H1 (cell line): ENCODE results near the gene TECPR2.

Experiments used
- CEBPB ChIP-seq: IDR thresholded peaks from 2 replicates; pipeline ENCODE4 v1.6.1; 2012; ENCODE audit warnings: low read depth, low read length
- CTCF ChIP-seq, 3 experiments: IDR thresholded peaks; 1 replicate in 2 of 3; 2 replicates in 1 of 3; pipeline versions ENCODE4 v1.5.1 to v1.6.1; 2011; ENCODE audit warnings: low read length in 3 of 3, mild to moderate bottlenecking in 3 of 3, inconsistent platforms in 2 of 3, low read depth in 1 of 3, moderate library complexity in 1 of 3; ENCODE audit not compliant: insufficient read depth in 1 of 3; ENCODE audit errors: control extremely low read depth in 1 of 3
- EP300 ChIP-seq, 2 experiments: IDR thresholded peaks; 1 replicate in 1 of 2; 2 replicates in 1 of 2; pipeline ENCODE4 v1.6.1; 2011 to 2012; ENCODE audit warnings: low read depth in 2 of 2, low read length in 2 of 2, mild to moderate bottlenecking in 2 of 2, borderline replicate concordance in 1 of 2, inconsistent platforms in 1 of 2, moderate library complexity in 1 of 2
- EZH2 ChIP-seq: fragments of 200-600 bp; sonication (generic); IDR thresholded peaks from 2 replicates; pipeline ENCODE4 v1.7.1; 2012; ENCODE audit warnings: low read depth, mild to moderate bottlenecking, moderate library complexity, low read length, inconsistent platforms; ENCODE audit not compliant: severe bottlenecking
- GABPA ChIP-seq: IDR thresholded peaks from 2 replicates; pipeline ENCODE4 v1.6.1; 2011; ENCODE audit warnings: mild to moderate bottlenecking, low read length, moderate library complexity, borderline replicate concordance; ENCODE audit not compliant: insufficient read depth
- MAX ChIP-seq: IDR thresholded peaks from 2 replicates; pipeline ENCODE4 v1.6.1; 2012; ENCODE audit warnings: inconsistent platforms
- PHF8 ChIP-seq: fragments of 200-600 bp; sonication (generic); conservative IDR thresholded peaks from 2 replicates; pipeline ENCODE4 v1.7.1; 2012; ENCODE audit warnings: low read depth, mild to moderate bottlenecking, inconsistent platforms, low read length, moderate library complexity
- RBBP5 ChIP-seq: IDR thresholded peaks from 2 replicates; pipeline ENCODE4 v1.7.1; 2012; ENCODE audit warnings: low read depth, mild to moderate bottlenecking, inconsistent platforms, low read length, moderate library complexity, borderline replicate concordance
- RNF2 ChIP-seq: fragments of 200-900, 300-1000 bp; sonication (generic); IDR thresholded peaks from 2 replicates; pipeline ENCODE4 v1.7.1; 2016; ENCODE audit warnings: borderline replicate concordance, low read depth, mild to moderate bottlenecking, antibody characterized with exemption, low read length; ENCODE audit not compliant: poor library complexity, severe bottlenecking; ENCODE audit errors: missing control alignments
- RXRA ChIP-seq: IDR thresholded peaks from 2 replicates; pipeline ENCODE4 v1.6.1; 2011; ENCODE audit warnings: low read depth, mild to moderate bottlenecking, low read length, moderate library complexity; ENCODE audit not compliant: insufficient read depth
- SIN3A ChIP-seq, 2 experiments: IDR thresholded peaks in 1 of 2; conservative IDR thresholded peaks in 1 of 2; 2 replicates each; pipeline ENCODE4 v1.6.1; 2011 to 2012; ENCODE audit warnings: low read length in 2 of 2, improper control_type of control experiment in 1 of 2, low read depth in 1 of 2, mild to moderate bottlenecking in 1 of 2
- TBP ChIP-seq: IDR thresholded peaks from 2 replicates; pipeline ENCODE4 v1.6.1; 2011; ENCODE audit warnings: low read depth, low read length, improper control_type of control experiment
- YY1 ChIP-seq: IDR thresholded peaks from 2 replicates; pipeline ENCODE4 v1.6.1; 2011; ENCODE audit warnings: low read depth, mild to moderate bottlenecking, low read length

- TF ChIP-seq EZH2: no peak
- no peak for TF ChIP-seq MAX
- no peak for TF ChIP-seq TBP
- no peak for TF ChIP-seq YY1
- no peak for TF ChIP-seq EP300 (IDR thresholded peaks at IDR 0.05; ENCODE audit: borderline replicate concordance in 1 of 2, low read depth in 2 of 2, low read length in 2 of 2)
- no peak for TF ChIP-seq PHF8
- no peak for TF ChIP-seq CEBPB
- no peak for TF ChIP-seq CTCF (IDR thresholded peaks at IDR 0.05; ENCODE audit: control extremely low read depth in 1 of 3, insufficient read depth in 1 of 3, low read depth in 1 of 3, low read length in 3 of 3)
- no peak for TF ChIP-seq GABPA
- TF ChIP-seq RBBP5: no peak
- TF ChIP-seq RNF2: no peak
- TF ChIP-seq SIN3A (conservative IDR thresholded peaks at IDR 0.05 in 1 of 2, IDR thresholded peaks at IDR 0.05 in 1 of 2; ENCODE audit: low read depth in 1 of 2, low read length in 2 of 2): no peak
- TF ChIP-seq RXRA: no peak
Observed at GRCh38 chr14:102352213-102352612, 10.5 kb upstream of the TECPR2 start.
